DMS53 treated with DMSO at 0.1 percent for 48 hours (cell line): ENCODE results near the gene AP4S1.
"Not testable (repeated sequence)": the region's sequence is repeated elsewhere in the genome, so short reads cannot be mapped to it uniquely, and the experiment has no call there.

ENCODE experiments used
- DNase-seq: peaks from one replicate; lab custom pipeline; 2025; ENCODE audit not compliant: unreplicated experiment; lab: John Stamatoyannopoulos, UW

AP4S1 gene

GRCh38 chr14:31042893-31043292, 17.4 kb downstream of the AP4S1 start:
- not testable (repeated sequence) for DNase-seq

DNA sequence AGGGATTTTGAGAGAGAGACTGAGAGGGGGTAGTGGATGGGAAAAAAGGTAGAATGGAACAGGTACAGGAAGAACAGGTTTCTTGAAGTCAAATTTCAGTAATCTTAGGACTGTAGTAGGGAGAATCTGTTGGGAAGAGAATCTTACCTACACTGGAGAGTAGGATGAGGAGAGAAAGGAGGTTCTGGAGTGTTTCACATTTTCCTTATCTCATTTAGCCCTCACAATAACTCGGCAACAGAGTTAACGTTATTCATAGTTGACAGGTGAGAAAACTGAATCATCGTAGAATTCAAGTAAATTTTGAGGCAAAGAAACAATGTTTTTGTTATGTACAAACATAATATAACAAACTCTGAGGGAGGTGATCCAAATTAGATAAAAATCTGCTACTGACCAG, 17.9 kb downstream of the AP4S1 start:
- DNase-seq: no peak

DNA sequence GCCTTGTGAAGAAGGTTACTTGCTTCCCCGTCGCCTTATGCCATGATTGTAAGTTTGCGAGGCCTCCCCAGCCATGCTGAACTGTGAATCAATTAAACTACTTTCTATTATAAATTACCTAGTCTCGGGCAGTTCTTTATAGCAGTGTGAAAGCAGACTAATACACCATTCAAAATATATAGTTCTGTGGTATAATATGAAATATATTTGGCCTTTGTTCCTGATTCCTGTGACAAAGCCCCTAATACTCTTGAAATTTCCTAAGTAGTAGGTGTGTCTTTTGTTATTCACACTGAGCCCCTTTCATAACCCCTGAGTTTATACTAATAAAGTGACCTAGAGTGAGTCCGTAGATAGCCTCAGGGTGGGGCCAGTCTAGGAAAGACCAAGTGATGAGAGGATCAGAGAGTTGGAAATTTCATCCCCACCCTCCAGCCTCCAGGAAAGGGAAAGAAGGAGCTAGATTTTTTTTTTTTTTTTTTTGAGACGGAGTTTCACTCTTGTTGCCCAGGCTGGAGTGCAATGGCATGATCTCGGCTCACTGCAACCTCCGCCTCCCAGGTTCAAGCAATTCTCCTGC, 20.1 kb downstream of the AP4S1 start:
- DNase-seq: no peak

GRCh38 chr14:31047503-31047902, 22.1 kb downstream of the AP4S1 start:
- DNase-seq: no peak

DNA sequence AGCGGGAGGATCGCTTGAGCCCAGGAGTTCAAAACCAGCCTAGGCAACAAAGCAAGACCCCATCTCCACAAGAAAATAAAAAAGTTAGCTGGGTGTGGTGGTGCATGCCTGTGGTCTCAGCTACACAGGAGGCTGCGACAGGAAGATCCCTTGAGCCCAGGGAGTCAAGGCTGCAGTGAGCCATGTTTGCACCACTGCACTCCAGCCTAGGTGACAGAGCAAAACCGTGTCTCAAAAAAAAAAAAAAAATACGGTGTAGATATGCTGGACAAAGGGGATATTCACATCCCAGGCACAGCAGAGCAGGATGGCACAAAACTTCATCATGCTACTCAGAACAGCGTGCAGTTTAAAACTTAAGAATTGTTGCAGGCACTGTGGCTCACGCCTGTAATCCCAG, 25.6 kb downstream of the AP4S1 start:
- no peak for DNase-seq

DNA sequence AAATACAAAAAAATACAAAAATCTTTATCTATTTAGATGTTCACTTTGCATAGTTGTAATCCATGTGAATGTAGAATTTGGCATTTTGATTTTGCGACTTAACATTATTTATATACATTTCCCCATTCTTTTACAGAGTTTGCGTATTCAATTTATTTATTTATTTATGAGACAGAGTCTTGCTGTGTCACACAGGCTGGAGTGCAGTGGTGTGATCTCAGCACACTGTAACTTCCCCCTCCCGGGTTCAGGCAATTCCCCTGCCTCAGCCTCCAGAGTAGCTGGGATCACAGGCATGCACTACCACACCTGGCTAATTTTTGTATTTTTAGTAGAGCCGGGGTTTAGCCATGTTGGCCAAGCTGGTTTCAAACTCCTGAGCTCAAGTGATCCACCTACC, 26.1 kb downstream of the AP4S1 start:
- DNase-seq: no peak

GRCh38 chr14:31052905-31053586, 27.6 kb downstream of the AP4S1 start:
- DNase-seq: not testable (repeated sequence)

- no peak for DNase-seq
Observed at GRCh38 chr14:31057035-31057434, 31.6 kb downstream of the AP4S1 start.

DNA sequence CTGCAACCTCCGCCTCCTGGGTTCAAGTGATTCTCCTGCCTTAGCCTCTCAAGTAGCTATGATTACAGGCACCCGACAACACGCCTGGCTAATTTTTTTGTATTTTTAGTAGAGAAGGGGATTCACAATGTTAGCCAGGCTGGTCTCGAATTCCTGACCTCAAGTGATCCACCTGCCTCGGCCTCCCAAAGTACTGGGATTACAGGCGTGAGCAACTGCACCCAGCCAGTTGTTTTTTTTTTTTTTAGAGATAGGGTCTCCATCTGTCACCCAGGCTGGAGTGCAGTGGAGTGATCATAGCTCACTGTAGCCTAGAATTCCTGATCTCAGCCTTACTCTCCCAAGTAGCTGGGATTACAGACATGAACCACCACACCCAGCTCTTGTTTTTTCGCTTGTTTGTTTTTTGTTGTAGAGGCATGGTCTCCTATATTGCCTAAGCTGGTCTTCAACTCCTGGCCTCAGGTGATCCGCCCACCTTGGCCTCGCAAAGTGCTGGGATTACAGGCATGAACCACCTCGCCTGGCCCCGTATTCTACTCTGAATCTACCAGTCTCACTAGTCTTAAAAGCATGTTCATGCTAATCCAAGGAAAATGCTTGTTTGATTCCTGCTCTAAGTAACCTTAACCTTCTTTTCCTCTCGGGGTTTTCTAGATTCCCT, 32.4 kb downstream of the AP4S1 start:
- no peak for DNase-seq

- DNase-seq: no peak
Observed at GRCh38 chr14:31059152-31059924, 33.9 kb downstream of the AP4S1 start.

GRCh38 chr14:31060253-31060875, 34.9 kb downstream of the AP4S1 start:
- no peak for DNase-seq

DNA sequence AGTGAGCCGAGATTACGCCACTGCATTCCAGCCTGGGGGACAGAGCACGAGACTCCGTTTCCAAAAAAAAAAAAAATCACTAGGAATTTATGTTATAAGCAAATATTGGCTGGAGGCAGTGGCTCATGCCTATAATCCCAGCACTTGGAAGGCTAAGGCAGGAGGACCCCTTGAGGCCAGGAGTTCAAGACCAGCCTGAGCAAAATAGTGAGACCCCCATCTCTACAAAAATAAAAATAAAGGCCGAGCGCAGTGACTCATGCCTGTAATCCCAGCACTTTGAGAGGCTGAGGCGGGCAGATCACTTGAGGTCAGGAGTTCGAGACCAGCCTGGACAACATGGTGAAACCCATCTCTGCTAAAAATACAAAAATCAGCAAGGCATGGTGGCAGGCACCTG, 37.5 kb downstream of the AP4S1 start:
- not testable (repeated sequence) for DNase-seq

- no peak for DNase-seq
Observed at GRCh38 chr14:31068235-31068634, 42.8 kb downstream of the AP4S1 start.

GRCh38 chr14:31069343-31069742, 43.9 kb downstream of the AP4S1 start:
- DNase-seq: no peak

DNA sequence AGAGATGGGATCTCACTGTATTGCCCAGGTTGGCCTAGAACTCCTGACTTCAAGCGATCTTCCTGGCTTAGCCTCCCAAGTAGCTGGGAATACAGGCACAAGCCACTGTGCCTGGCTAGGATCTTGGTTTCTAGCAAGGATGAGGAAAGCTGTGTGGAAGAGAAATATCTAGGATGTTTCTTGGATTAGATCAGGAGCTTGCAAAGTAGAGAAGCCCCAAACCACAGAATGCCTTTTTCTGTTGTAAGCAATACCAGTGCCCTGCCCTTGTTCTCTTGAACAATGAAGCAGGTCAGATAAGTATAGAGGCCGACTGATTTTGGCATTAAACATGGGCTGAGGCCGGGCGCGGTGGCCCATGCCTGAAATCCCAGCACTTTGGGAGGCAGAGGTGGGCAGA, 45.0 kb downstream of the AP4S1 start:
- no peak for DNase-seq

- DNase-seq: no peak
Observed at GRCh38 chr14:31071151-31071550, 45.7 kb downstream of the AP4S1 start.

GRCh38 chr14:31075144-31075543, 49.7 kb downstream of the AP4S1 start:
- DNase-seq: no peak

DNA sequence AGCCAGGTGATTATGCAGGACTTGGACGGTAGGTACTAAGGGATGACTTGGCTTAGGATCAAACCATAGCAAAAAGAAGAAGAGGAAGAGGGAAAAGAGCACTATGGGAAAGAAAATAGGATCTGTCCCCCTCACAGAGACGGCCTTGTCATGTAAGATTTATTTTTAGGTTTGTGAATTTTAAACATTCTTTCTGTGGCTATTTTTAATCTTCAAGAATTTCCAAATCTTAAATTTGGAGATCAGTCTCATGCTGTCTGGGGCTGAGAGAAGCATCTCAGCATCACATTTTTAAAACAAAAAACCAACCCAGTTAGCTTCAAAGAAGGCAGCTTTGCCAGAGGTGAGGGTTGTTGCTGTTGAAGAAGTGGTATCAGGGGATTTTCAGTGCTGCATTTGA, 53.3 kb downstream of the AP4S1 start:
- no peak for DNase-seq

GRCh38 chr14:31080056-31080455, 54.6 kb downstream of the AP4S1 start:
- DNase-seq: no peak

DNA sequence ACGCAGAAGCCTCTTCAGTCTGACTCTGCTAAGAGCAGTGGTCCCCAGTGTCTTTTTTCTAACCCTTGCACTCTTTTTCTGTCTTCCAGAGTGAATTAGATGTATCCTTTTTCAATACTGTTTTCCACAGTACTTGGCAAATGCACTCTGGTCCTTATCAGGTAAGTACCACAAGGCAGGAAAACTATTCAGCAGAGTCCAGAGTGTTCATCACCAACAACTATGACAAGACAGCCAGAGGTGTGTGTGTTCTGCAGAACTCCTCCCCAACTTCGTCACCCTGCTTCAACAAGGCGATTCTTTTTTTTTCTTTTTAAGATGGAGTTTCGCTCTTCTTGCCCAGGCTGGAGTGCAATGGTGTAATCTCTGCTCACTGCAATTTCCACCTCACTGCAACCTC, 55.0 kb downstream of the AP4S1 start:
- no peak for DNase-seq

GRCh38 chr14:31083781-31084180, 58.3 kb downstream of the AP4S1 start:
- DNase-seq: no peak
